ENCODE data around the gene ARHGAP8.

The ARHGAP8 gene

DNA sequence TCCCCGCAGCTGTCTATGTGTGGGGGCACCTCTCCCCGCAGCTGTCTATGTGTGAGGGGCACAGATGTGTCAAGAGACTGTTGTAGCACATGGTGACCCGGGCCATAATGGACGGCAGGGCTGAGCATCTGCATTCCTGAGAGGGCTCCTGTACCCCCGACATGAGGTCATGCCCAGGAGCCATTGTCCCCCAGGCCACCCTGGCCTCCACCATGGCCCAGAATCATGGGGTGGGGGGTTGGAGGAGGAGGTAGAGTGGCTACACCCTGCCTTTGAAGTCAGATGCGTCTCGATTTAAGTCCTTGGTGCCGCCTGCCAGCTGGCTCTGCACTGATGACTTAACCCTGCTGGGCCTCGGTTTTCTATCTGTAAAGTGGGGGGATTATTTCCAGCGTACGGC lies 49.1 kb downstream of the ARHGAP8 start:
- DNase-seq (ENCODE audit: low read depth): no peak
- H3K4me3 ChIP-seq (replicated peaks; ENCODE audit: low read depth, low read length): no peak overlapping the region
- TF ChIP-seq, protein P1, sequence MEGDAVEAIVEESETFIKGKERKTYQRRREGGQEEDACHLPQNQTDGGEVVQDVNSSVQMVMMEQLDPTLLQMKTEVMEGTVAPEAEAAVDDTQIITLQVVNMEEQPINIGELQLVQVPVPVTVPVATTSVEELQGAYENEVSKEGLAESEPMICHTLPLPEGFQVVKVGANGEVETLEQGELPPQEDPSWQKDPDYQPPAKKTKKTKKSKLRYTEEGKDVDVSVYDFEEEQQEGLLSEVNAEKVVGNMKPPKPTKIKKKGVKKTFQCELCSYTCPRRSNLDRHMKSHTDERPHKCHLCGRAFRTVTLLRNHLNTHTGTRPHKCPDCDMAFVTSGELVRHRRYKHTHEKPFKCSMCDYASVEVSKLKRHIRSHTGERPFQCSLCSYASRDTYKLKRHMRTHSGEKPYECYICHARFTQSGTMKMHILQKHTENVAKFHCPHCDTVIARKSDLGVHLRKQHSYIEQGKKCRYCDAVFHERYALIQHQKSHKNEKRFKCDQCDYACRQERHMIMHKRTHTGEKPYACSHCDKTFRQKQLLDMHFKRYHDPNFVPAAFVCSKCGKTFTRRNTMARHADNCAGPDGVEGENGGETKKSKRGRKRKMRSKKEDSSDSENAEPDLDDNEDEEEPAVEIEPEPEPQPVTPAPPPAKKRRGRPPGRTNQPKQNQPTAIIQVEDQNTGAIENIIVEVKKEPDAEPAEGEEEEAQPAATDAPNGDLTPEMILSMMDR (IDR thresholded peaks at IDR 0.05; ENCODE audit: low read length, missing control alignments): no peak

DNA sequence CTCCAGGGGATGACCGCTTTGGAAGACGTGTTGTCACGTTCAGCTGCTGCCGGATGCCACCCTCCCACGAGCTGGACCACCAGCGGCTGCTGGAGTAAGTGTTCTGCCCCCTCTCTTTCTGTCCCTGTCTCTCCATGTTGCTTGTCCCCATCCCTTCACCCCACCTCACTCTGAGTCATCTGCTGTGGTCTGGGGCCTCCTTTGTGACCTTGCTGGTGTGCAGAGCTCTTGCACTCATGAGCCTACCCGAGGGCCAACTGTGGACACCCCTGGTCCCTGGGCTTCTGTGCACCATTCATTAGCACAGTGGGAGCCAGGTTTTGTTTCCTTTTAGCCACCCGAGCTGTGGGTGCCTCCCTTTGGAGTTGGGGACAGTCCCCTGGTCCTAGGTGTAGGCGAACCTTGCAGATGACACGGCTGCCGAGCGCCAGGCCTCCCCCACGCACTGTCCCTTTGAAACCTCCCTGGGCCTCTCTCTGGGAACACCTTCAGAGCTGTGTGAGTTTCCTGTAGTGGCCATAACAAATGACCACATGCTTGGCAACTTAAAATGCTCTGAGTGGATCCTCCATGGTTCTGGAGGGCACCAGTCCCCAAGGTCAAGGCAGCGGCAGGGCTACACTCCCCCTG lies 49.8 kb downstream of the ARHGAP8 start:
- H3K4me3 ChIP-seq (replicated peaks; ENCODE audit: low read depth, low read length): no peak overlapping the region
- TF ChIP-seq, protein P1 (IDR thresholded peaks at IDR 0.05; ENCODE audit: low read length, missing control alignments): no peak
- no peak for DNase-seq (ENCODE audit: low read depth)

DNA sequence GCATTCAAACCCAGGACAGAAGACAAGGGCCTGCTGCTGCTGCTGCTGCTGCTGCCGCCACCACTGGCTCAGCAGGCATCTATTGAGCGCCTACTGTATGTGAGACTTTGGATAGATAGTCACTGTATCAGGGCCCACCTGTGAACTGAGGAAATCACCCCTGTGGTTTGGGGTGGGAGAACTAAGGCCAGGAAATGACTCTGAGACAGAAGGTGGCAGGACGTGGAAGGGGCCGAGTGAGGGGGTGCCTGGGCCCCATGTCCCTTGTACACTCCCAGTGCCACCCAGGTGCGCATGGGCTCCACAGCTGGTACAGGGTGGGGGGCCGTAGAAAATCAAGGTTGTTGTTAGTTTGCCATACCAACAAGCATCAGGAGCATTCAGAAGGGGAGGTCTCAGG lies 50.6 kb downstream of the ARHGAP8 start:
- H3K4me3 ChIP-seq (replicated peaks; ENCODE audit: low read depth, low read length): no peak overlapping the region
- TF ChIP-seq, protein P1 (IDR thresholded peaks at IDR 0.05; ENCODE audit: low read length, missing control alignments): no peak
- no peak for DNase-seq (ENCODE audit: low read depth)

DNA sequence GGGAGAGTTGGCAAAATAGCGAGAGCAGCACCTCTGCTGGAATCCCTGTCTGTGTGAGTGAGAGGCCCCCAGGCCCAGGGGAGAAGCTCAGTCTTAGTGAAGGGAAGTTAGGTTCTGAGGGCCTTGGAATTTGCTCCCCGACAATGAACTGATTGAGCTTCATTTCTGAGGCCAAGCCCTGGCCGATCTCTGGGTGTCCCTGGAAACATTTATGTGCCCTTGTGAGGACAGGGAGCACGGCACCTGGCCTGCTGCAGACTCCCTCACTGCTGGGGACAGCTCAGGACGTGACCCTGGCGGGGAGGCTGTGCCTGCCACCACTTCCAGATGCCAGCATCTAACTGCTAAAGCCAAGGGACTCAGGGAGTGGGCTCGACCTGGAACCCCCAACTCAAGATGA lies 52.0 kb downstream of the ARHGAP8 start:
- DNase-seq (ENCODE audit: low read depth): no peak

DNA sequence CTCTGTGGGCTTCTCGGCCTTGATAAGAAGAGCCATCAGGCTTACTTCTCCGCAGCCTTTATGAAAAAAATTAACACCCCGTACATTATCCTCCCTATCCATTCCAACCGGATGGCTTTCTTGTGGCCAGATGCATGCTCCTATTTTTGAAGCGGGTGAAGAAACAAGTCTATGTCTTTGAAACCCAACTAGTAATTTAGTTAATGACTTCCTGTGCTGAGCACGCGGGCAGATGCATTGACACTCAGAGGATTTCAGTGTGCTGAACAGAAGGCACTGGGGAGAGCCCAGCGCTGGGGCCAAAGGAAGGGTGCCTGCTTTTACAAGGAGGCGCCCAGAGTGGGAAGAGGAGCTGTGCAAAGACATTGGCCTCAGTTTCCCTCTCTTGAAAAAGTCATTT lies 53.3 kb downstream of the ARHGAP8 start:
- H3K4me3 ChIP-seq (replicated peaks; ENCODE audit: low read depth, low read length): no peak overlapping the region
- DNase-seq (ENCODE audit: low read depth): no peak
- TF ChIP-seq, protein P1 (IDR thresholded peaks at IDR 0.05; ENCODE audit: low read length, missing control alignments): no peak

More for the DNA sequence above, 52.0 kb downstream of the ARHGAP8 start:
- TF ChIP-seq, protein P1 (IDR thresholded peaks at IDR 0.05; ENCODE audit: low read length, missing control alignments): no peak
- H3K4me3 ChIP-seq (replicated peaks; ENCODE audit: low read depth, low read length): no peak overlapping the region

DNA sequence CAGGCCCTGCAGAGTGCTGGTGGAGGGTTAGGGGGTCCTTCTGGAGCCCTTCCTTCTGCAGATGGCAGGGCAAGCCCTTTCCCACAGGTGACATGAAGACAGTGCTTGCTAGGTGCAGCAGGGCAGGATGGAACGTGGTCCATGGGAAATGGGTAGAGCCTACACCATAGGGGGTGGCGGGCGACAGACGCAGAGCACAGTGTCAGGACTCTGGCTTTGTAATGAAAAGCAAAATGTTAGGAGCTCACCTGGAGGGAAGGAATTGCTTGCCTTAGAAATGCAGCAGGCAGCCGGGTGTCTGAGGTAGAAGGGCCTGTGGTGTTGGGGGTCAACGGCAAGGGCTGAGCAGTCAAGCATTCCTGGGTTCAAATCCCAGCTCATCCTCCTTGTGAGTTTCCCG lies 54.9 kb downstream of the ARHGAP8 start:
- no peak overlapping the region for H3K4me3 ChIP-seq (replicated peaks; ENCODE audit: low read depth, low read length)
- no peak for DNase-seq (ENCODE audit: low read depth)
- TF ChIP-seq, protein P1 (IDR thresholded peaks at IDR 0.05; ENCODE audit: low read length, missing control alignments): no peak

Data from fibroblast of pulmonary artery (primary cell).